CD4-positive, alpha-beta T cell treated with Interleukin-6 for 4 hours (primary cell): ENCODE results near the gene ATAD3B.
"Not testable (repeated sequence)": the region's sequence is repeated elsewhere in the genome, so short reads cannot be mapped to it uniquely, and the experiment has no call there.

Experiments
- DNase-seq: peaks from one replicate; pipeline ENCODE4 v3.0.0-alpha.2; 2020; ENCODE audit warnings: mixed read lengths

Gene ATAD3B

DNA sequence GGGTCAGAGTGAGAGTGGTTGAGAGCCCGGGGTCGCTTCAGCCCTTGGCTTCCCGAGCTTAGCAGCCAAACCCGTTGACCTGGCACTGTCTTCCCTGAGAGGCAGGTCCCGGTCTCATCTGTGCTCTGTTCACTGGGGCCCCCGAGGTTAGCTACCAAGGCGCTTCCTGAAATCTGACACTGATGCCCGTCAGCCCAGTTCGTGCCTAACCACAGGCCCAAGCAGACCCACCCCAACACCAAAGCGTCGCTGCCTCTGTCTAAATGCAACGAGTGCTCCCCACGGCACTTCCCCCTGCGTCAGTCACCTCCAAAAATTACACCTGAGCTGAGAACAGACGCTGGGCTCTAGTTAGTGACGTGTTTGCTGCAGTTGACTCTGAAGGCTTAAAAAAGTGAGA lies 42.8 kb downstream of the ATAD3B start:
- not testable (repeated sequence) for DNase-seq

DNA sequence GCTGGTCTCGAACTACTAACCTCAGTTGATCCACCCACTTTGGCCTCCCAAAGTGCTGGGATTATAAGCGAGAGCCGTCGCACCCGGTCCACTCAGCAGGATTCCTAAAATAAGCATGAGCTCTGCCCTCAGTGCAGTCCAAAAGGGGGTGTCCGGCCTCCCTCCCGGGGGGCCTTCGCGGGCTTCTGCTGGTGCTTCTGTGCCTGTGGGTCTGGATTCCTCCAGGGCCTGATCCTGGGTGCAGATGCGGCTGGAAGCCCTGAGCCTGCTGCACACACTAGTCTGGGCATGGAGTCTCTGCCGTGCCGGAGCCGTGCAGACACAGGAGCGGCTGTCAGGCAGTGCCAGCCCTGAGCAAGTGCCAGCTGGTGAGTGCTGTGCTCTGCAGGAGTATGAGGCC lies 45.4 kb downstream of the ATAD3B start:
- not testable (repeated sequence) for DNase-seq

DNA sequence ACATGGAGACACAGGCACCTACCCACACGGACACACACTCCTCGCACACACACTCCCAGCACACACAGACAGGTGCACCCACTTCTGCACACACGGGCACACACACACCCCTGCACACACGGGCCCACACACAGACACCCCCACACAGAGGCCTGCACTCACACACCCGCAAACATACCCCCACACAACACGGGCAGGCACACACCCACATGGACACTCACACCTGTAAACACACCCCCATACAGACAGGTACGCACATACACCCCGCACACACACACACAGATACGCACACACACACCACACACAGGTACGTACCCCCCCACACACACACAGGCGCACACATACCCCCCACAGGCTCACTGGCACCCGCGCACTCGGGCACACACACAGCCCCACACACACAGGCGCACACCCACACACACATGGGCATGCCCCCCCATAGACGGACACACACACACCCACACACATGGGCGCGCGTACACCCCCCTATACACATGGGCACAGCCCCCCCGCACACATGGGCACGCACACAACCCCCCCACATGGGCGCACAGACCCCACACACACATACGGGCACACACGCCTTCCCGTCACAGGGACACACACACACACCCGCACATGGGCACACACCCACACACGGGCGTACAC lies 46.5 kb downstream of the ATAD3B start:
- no peak for DNase-seq

DNA sequence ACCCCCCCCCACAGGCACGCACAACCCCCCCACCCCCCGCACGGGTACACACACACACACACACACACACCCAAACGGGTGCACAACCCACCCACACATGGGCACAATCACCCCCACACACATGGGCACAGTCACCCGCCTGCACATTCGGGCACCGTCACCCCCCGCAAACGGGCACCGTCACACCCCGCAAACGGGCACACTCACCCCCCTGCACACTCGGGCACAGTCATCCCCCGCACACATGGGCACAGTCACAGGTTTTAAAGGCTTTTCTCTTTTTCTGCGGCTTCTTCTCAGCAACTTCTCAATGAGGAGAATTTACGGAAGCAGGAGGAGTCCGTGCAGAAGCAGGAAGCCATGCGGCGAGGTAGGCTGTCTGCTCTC lies 47.0 kb downstream of the ATAD3B start:
- DNase-seq, result not testable (repeated sequence)

DNA sequence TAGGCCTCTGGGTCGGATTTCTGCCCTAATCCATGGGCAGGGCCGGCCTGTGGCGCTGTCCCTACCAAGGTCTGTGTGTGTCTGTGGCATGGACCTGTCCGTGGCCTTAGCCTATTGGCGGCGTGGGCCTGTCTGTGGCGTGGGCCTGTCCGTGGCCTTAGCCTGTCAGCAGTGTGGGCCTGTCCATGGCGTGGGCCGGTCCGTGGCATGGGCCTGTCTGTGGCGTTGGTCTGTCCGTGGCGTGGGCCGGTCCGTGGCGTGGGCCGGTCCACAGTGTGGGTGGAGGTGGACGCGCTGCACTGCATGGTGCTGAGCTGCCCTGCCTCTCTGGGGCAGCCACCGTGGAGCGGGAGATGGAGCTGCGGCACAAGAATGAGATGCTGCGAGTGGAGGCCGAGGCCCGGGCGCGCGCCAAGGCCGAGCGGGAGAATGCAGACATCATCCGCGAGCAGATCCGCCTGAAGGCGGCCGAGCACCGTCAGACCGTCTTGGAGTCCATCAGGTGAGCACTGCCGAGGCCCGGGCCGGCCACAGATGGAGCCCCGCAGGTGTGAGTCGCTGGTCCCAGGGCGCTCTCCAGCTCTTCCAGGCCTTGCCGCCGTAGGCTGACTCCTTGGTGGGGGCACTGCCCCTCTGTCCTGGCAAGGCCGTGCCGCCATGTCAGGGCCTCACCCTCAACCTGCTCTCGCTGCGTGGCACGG lies 48.4 kb downstream of the ATAD3B start:
- not testable (repeated sequence) for DNase-seq

DNA sequence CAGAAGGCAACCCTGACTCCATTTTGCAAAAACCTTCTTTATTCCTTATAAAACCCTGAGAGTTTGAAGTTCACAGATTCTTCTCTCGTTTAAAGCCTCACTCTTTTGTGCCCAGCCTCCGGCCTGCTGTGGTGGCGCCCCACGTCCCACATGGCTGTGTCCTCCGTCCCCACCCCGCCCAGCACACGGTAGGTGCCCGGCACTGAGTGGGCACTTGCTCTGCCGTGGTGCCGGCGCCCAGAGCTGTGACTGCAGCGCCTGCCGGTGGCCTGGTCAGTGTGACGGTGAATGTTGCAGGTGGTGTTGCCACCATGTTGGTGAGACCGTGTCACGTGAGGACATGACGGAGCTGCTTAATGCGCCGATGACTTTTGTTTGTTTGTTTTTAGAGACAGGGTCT lies 49.8 kb downstream of the ATAD3B start:
- DNase-seq, result no peak

DNA sequence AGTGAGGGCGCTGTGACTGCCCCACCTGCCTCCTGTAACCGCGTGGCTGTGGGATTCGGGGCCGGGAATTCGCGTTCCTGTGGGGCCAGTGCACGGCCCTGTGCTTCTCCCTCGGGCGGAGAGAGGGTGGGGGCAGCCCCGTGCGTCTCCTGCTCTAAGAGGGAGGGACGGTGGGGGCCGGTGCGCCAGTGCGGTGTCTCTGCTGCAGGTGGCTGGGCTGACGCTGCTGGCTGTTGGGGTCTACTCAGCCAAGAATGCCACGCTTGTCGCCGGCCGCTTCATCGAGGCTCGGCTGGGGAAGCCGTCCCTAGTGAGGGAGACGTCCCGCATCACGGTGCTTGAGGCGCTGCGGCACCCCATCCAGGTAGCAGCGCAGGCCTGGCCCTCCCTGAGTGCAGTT lies 51.0 kb downstream of the ATAD3B start:
- DNase-seq, result not testable (repeated sequence)

DNA sequence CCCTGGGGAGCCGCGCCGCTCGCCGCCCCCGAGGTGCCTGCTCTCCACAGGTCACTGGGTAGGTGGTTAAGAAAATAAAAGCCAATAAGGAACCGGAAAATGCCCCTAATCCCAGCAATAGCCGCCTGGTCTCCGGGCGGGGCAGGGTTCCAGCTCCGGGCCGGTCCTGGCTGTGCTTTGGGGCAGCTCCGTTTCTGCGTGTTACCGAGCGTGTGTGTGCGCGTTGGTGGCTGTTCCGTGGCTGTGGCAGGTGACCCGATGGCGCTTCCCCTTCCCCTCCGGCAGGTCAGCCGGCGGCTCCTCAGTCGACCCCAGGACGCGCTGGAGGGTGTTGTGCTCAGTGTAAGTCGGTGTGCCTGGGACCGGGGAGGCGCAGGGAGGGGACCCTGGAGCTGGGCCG lies 51.7 kb downstream of the ATAD3B start:
- not testable (repeated sequence) for DNase-seq

DNA sequence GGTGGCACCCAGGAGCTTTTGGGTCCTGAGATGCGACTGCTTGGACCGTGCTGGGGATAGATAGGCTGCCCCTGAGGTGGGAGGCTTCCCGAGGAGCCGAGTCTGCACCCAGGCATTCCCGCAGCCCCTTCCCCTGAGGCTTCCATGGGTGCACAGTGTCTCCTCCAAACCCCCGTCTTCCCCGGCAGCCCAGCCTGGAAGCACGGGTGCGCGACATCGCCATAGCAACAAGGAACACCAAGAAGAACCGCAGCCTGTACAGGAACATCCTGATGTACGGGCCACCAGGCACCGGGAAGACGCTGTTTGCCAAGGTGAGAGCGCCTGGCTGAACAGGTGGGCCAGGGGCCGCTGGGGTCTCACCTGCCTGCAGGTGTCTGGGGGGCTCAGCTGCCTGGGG lies 52.1 kb downstream of the ATAD3B start:
- not testable (repeated sequence) for DNase-seq

DNA sequence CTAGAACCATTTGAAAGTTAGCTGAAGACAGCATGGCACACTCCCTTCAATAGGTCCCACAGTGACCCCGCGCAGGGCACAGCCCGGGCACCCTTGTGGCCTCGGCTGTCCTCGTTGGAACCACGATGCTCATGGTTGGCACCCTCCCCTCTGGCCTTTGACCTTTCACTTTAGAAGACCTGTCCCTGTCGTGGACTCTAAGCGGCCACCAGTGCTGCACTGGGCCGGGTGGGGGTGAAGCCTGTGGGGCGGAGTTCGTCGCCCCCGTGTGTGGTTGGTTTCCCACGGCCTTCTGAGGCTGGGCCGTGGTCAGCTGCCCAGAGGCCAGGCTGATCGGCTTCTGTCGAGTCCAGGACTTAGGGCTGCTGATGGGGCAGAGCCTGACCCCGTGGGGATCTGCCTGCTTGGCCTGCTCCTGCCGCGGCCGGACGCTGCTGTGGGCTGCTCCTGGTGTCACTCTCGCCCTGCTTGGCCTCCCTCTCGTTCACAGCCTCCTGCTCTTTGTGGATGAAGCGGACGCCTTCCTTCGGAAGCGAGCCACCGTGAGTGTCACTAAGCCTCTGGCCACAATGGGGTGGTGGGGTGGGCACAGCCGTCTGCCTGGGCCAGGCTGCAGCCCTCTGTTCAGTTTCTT lies 53.3 kb downstream of the ATAD3B start:
- DNase-seq, result not testable (repeated sequence)

DNA sequence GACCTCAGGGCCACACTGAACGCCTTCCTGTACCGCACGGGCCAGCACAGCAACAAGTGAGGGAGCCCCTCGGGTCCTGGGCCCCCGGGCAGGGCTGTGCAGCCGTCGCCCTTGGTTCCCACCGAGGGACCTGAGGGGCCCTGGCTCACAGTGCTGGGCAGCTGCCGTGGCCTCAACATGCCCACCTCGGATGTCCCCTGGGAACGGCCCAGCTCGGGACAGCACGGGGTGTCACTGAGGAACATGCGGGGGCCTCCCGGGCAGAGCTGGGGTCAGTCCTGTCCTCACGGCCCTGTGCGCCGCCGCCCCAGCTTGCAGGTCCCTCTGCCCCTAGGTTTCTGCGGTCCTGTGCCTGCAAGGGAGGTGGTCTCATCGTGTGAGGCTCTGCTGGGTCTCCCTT lies 54.9 kb downstream of the ATAD3B start:
- not testable (repeated sequence) for DNase-seq

DNA sequence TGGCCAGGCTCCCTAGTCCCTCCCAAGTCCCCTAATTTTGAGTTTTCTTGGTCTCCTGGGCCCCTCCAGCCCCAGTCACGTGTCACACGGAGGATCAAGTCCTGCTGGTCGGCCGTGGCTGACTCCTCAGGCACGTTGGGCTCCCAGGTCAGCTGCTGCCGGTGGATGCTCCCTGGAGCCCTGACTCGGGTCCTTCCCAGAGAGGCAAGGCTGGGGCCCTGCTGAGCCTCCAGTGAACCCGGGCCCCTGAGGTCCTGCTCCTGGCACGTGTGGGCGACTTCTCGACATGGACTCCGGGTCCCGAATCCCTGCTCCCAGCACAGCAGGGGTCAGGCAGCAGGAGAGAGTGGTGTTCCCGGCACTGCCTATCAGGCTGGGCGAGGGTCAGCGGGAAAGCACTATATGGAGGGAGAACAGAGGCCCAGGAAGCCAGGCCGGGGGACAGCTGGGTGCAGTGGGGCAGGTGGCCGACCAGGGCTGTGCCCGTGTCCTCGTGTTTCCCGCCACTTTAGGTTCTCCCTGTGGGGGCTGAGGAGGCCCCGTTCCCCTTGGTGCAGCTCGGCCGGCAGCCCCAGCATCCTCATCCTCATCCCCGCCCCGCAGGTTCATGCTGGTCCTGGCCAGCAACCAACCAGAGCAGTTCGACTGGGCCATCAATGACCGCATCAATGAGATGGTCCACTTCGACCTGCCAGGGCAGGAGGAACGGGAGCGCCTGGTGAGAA lies 55.7 kb downstream of the ATAD3B start:
- DNase-seq, result no peak

DNA sequence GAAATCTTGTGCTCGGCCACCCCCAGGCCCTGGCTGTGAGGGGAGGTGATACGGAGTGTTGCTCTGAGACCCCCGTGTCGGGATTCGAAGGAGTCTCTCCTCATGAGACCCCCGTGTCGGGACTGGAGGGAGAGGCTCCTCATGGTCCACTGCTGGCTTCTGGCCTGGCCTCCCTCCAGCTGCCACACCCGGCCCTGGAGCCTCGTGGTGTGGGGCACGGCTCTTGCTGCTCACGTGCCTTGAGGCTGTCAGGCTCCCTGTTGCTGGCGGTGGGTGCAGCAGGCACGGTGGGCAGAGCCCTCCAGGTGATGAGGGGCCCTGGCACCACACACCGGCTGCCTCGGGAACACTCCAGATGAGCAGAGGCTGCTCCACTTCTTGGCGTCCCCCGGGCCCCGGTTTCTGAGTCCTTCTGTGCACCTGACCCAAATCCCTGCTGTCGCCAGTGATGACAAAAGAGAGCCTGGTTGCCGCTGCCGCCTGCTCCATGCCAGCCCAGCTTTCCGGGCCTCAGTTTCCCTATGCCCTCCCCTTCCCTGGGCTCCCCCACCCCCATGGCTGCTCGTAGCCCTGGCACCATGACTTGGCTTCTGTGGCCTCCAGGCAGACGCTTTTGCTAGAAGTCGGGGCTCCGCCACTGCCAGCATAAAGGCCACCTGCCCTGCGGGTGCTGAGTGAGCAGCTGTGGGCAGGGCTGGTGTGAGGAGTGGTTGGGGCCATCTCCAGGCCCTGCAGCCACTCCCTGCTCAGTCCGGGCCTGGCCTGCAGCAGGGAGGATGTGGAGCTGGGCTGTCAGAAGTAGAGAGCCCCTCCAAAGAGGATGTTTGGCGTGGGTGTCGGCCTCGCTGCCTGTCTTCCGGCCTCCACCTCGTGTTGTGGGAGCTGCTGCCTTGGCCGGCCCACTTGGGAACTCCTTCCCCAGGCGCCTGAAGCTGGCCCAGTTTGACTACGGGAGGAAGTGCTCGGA lies 57.0 kb downstream of the ATAD3B start:
- DNase-seq, result no peak

DNA sequence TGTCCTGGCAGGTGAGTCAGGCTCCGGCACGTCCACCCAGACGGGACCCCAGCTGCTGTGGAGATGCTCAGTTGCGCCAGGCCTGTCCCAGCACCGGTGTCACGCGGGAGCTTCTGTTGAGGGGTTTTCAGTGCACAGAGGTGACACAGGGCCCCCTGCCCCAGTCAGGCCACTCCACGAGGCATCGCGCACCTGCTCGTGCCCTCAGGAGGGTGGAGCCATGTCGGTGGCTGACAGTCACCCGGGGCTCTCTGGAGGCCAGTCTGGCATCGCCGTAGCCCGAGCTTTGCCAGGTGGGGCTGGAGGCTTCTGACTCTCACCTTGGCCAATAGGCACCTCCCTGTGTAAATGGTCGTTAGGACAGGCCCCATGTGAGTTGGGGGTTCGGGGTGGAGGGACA lies 57.8 kb downstream of the ATAD3B start:
- DNase-seq, result no peak

DNA sequence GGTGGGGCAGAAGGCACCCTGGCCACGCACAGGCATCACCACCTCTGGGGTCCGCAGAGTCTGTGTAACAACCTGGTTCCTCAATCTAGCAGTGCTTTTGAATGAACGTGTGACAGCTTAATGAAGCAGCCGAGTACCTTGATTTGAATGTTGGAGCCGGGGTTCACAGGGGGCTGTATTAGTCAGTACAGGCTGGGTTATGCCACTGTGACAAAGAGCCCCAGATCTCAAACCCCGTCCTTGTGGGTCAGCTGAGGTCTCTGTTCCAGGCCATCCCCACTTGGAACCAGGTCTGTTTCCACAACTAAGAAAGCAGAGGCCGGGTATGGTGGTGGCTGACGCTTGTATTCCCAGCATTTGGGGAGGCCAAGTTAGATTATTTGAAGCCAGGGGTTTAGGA lies 58.4 kb downstream of the ATAD3B start:
- DNase-seq, result no peak

DNA sequence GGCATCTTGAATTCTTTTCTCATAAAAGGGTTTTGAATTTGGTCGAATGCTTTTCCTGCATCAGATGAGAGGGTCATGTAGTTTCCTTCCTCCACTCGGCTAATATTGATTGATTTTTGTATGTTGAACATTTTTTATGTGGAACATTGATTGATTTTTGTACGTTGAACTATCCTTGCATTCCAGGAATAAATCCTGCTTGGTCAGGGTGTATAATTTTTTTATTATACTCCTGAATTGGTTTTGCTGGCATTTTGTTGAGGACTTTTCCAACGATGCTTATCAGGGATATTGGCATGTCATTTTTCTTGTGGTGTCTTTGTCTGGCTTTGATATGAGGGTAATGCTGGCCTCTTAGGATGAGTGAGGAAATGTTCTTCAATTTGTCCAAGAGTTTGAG lies 60.4 kb downstream of the ATAD3B start:
- no peak for DNase-seq

DNA sequence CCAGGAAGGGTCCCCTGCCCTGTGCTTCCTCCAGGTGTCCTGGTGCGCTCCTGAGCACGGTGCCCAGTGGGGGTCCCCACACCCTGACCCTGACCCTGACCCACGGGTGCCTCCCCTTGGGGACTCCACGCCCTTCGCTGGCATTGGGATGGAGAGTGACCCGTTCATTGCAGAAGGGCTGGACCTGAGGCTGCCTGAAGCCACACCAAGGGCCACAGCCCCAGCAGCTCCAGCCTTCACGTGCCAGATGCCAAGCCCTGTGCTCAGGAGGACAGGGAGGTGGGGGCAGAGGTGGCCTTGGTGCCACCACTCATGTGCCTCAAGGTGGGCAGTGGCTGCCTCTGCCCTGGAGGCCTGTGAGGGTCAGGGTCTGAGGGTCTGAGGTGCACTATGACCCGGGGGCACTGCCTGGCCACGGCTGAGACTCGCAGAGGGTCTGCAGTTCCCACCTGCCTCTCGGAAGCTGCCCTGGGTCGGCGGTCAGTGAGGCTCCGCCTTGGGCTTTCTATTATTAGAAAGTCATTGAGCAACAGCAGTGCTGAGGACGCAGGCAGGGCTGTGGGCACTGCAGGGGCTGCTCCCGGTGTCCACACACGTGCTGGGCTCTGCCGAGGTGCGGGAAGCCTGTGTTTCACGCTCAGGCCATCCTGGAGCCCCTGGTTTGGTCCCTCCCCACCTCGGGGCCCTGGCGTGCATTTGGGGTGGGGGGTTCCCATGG lies 61.8 kb downstream of the ATAD3B start:
- not testable (repeated sequence) for DNase-seq

DNA sequence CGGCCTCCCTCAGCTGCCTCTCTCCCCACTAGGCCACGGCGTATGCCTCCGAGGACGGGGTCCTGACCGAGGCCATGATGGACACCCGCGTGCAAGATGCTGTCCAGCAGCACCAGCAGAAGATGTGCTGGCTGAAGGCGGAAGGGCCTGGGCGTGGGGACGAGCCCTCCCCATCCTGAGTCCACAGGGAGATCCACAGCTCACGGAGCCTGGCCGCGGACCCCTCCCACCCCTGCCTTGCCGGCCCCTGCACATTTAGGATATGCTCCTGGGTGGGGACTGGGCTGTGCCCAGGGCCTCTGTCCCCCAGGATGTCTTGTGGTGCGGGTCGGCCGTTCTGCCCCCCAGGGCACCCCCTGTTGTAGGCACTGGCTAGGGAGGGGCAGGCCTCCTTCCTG lies 62.3 kb downstream of the ATAD3B start:
- DNase-seq, result not testable (repeated sequence)

DNA sequence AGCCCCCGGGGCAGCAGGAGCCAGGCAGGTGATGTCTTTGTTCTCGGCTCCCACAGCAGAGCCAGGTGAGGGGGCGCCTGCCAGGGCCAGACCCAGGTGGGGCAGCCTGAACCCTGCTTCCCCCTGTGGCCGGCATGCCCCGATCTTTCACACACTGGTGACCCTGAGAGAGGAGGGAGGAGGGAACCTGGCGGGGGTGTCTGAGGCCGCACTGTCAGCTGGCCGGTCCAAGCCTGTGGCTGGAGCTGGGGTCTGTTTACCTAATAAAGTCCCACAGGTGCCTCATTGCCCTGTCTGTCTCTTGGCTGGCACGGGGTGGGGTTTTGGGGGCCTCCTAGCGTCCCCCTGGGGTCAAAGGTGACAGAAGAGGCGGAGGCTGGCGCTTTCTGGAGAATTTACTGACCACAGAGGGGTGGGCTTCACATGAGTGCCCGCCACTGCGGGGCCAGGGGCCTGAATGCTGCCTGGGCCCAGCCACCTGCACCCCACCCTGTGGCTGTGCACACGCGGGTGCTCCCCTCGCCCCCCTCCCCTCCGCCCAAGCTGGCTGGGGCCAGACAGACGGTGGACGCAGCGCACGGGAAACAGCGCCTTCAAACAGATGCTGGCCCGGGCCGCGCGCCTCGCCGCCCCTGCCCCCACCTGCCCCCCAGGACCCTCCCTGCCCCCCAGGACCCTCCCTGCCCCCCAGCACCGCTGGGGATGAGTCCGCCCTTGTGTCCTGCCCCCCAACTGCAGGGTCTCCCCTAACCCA lies 63.0 kb downstream of the ATAD3B start:
- no peak for DNase-seq

DNA sequence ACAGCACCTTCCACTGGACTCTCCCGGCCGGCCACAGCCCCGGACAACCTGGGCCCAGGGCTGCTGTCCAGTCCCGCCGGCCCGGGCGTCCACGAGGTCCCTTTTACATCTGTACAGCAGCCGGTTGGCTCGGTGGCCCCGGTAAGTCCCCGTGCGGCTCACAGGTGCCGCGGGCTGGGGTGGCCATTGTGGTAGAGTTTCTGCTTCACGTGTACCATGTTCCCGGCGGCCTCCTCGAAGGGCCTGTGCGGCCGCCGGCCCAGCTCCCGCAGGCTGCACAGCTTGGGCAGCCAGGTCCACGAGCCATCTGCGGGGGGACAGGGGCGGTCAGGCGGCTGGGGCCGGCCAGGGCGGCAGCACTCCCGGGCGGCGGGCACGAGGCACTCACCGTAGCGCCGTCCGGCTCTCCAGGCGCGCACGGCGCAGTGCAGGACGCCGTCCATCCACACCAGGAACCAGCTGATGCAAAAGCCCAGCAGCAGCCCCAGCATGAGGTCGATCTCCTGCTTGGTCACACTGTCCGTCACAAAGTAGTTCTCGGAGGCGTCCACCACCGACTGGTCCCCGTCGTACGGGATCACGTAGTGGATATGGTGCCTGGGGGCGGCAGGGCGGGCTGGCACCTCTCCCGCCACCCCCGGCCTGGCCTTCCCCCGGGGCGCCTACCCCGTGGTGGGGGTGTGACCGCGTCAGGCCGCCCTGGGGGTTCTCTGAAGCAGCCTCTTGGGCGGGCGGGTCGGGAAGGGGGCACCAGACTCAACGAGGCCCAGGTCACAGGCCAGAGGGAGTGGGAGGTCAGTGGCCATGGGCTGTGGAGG lies 63.8 kb downstream of the ATAD3B start:
- DNase-seq, result no peak
